HFFc6 (cell line): ENCODE results near the gene CDH16. TPM values are rescaled to one million over a fixed set of nuclear protein-coding genes. Genes with fewer than 3 reads are reported as not detected.

Experiments
- DNase-seq: peaks from one replicate; pipeline ENCODE4 v3.0.0-alpha.2; 2018
- H3K27ac Mint-ChIP-seq: 2 replicates; pipeline ENCODE4 v1.8.0; 2020; ENCODE audit warnings: mild to moderate bottlenecking, mixed read lengths
- H3K27me3 Mint-ChIP-seq: 2 replicates; pipeline ENCODE4 v1.8.0; 2021; ENCODE audit warnings: mild to moderate bottlenecking, moderate library complexity, mixed read lengths; ENCODE audit not compliant: insufficient read depth
- H3K36me3 Mint-ChIP-seq: 2 replicates; pipeline ENCODE4 v1.8.0; 2021; ENCODE audit warnings: low read depth, mixed read lengths
- H3K4me1 Mint-ChIP-seq: 2 replicates; pipeline ENCODE4 v1.8.0; 2020; ENCODE audit warnings: low read depth, mixed read lengths
- H3K4me3 Mint-ChIP-seq: 2 replicates; pipeline ENCODE4 v1.8.0; 2020; ENCODE audit warnings: mild to moderate bottlenecking, moderate library complexity, mixed read lengths
- H3K9me3 Mint-ChIP-seq: 2 replicates; pipeline ENCODE4 v1.8.0; 2020; ENCODE audit warnings: mild to moderate bottlenecking, mixed read lengths
- total RNA-seq, 6 experiments: library from RNA; stranded (reverse); fragmentation: NEBNext Ultra II Directional; extraction: Animal tissue kit (Norgen Biotek cat#: 25700); gene quantifications; 2 replicates in 1 of 6; 3 replicates in 5 of 6; pipeline ENCODE4 v1.2.3, GENCODE V29; 2021
- TF ChIP-seq, protein P1 (sequence below): fragments of 200-600 bp; sonication (generic); IDR thresholded peaks from 2 replicates; pipeline ENCODE4 v1.5.0; 2021; ENCODE audit warnings: antibody characterized with exemption, mild to moderate bottlenecking

CDH16 gene
- total RNA-seq, 6 experiments from 2014 or later: 0.09 TPM; not detected in 5

DNA sequence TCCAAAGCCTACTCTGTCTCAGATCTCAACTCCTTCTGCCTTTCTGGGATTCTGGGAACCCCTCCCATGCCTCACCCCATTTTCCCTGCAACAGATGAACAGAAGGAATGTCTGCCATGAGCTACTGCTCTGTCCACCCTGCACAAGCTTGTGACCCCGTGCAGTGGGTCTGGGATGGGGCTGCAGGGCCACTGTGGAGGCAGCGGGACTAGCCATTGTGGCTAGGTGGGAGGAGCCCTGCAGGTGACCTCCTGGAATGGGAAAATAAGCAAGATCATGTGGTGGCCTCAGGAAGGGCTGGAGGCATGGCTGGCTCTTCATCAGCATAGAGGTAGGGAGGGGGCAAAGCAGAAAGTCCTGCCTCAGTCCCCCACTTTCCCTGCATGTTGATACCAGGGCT, 24.6 kb downstream of the CDH16 start:
- Mint-ChIP-seq H3K4me3 (no peak overlapping the region), H3K27ac (no peak overlapping the region), H3K36me3 (no peaks in the 10 kb centered on the region), H3K9me3 (no peaks in the 10 kb centered on the region), H3K27me3 (peaks cover 4% of the 10 kb centered on the region), H3K4me1 (peaks cover 38% of the 10 kb centered on the region)
- DNase-seq: no peak
- TF ChIP-seq, protein P1, sequence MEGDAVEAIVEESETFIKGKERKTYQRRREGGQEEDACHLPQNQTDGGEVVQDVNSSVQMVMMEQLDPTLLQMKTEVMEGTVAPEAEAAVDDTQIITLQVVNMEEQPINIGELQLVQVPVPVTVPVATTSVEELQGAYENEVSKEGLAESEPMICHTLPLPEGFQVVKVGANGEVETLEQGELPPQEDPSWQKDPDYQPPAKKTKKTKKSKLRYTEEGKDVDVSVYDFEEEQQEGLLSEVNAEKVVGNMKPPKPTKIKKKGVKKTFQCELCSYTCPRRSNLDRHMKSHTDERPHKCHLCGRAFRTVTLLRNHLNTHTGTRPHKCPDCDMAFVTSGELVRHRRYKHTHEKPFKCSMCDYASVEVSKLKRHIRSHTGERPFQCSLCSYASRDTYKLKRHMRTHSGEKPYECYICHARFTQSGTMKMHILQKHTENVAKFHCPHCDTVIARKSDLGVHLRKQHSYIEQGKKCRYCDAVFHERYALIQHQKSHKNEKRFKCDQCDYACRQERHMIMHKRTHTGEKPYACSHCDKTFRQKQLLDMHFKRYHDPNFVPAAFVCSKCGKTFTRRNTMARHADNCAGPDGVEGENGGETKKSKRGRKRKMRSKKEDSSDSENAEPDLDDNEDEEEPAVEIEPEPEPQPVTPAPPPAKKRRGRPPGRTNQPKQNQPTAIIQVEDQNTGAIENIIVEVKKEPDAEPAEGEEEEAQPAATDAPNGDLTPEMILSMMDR: no peak

DNA sequence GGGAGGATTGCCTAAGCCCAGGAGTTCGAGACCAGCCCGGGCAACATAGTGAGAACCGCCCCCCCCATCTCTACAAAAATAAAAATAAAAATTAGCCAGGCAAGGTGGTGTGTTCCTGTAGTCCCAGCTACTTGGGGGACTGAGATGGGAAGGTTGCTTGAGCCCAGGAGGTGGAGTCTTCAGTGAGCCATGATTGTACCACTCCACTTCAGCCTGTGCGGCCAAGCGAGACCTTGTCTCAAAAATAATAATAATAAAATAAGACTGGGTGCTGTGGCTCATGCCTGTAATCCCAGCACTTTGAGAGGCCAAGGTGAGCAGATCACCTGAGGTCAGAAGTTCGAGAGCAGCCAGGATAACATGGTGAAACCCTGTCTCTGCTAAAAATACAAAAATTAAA, 26.9 kb downstream of the CDH16 start:
- Mint-ChIP-seq H3K36me3 (0 out of 2 replicates have a peak, but pooled peaks cover 5% of the 10 kb centered on the region), H3K9me3 (no peaks in the 10 kb centered on the region), H3K4me3 (no peak overlapping the region), H3K4me1 (peaks cover 43% of the 10 kb centered on the region), H3K27me3 (no peaks in the 10 kb centered on the region; the same call in 1 of the 2 replicates), H3K27ac (no peak overlapping the region)
- TF ChIP-seq, protein P1: no peak
- no peak for DNase-seq

DNA sequence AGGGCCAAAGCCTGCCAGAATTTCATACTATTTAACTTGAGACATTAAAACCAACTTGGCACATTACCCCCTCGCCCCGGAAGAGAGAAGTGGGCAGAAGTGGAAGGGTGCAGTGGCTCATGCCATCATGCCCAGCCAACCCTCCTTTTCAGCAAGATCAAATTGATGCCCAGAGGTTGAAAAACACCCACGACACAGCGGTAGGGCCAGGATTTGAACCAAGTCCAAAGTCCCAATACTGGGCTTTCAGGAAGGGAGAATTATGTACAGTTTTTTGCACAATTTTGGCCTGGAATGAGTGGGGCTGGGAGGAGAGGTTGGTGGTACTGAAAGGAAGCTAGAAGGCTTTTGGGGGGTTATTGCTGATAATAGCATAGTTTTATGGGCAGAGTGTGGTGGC, 27.3 kb downstream of the CDH16 start:
- H3K4me3 Mint-ChIP-seq: no peak overlapping the region
- TF ChIP-seq, protein P1: no peak
- H3K27ac Mint-ChIP-seq: no peak overlapping the region
- no peaks in the 10 kb centered on the region; the same call in 1 of the 2 replicates for H3K27me3 Mint-ChIP-seq
- no peak for DNase-seq
- peaks cover 43% of the 10 kb centered on the region for H3K4me1 Mint-ChIP-seq
- no peaks in the 10 kb centered on the region for H3K9me3 Mint-ChIP-seq
- 0 out of 2 replicates have a peak, but pooled peaks cover 5% of the 10 kb centered on the region for H3K36me3 Mint-ChIP-seq

DNA sequence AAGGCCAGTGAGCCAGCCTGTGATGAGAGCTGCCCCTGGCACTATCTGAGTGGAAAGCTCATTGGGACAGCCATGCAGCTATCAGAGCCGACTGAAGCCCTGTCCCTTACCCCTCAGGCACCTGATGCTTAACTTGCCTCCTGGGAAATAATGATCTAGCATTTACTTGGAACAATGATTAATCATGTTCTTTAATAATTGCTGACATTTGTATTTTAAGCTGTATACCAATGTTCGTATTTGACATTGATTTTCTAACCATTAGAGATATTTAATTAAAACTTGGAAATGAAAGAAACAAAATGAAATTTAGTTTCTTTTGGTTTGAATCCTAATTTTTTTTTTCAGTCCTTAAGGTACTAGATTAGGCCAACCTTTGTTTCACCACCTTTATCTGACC, 27.9 kb downstream of the CDH16 start:
- TF ChIP-seq, protein P1: no peak
- Mint-ChIP-seq H3K27ac (no peak overlapping the region), H3K9me3 (no peaks in the 10 kb centered on the region), H3K4me1 (peaks cover 43% of the 10 kb centered on the region), H3K4me3 (no peak overlapping the region), H3K36me3 (peaks cover 5% of the 10 kb centered on the region; the same call in 1 of the 2 replicates), H3K27me3 (no peaks in the 10 kb centered on the region; the same call in 1 of the 2 replicates)
- no peak for DNase-seq

DNA sequence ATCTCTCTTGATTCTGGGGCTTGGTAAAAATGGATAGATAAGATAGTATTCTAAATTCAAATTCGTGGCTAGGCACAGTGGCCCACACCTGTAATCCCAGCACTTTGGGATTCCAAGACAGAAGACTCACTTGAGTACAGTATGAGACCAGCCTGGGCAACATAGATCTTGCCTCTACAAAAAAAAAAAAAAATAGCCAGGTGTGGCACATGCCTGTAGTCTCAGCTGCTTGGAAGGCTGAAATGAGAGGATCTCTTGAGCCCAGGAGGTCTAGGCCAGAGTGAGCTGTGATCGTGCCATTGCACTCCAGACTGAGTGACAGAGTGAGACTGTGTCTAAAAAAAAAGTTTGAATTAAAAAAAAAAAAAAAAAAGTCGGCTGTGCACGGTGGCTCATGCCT, 29.1 kb downstream of the CDH16 start:
- H3K4me1 Mint-ChIP-seq: peaks cover 42% of the 10 kb centered on the region
- peaks cover 13% of the 10 kb centered on the region; the same call in 1 of the 2 replicates for H3K36me3 Mint-ChIP-seq
- DNase-seq: no peak
- H3K4me3 Mint-ChIP-seq: no peak overlapping the region
- H3K27me3 Mint-ChIP-seq: no peaks in the 10 kb centered on the region; the same call in 1 of the 2 replicates
- H3K27ac Mint-ChIP-seq: no peak overlapping the region
- TF ChIP-seq, protein P1: no peak
- no peaks in the 10 kb centered on the region for H3K9me3 Mint-ChIP-seq
